ENCODE measurements around the gene ADAMTS6.

The ADAMTS6 gene

GRCh38 chr5:65418661-65419060 lies 63.1 kb downstream of the ADAMTS6 start:
- TF ChIP-seq CTCF (IDR thresholded peaks at IDR 0.05; ENCODE audit: insufficient read depth, low read length) (no peak), REST (IDR thresholded peaks at IDR 0.05; ENCODE audit: insufficient replicate concordance, low read depth) (no peak), GABPA (IDR thresholded peaks at IDR 0.05; ENCODE audit: low read depth) (no peak), POLR2AphosphoS5 (IDR thresholded peaks at IDR 0.05; ENCODE audit: low read depth) (no peak), SPI1 (IDR thresholded peaks at IDR 0.05; ENCODE audit: borderline replicate concordance, low read depth) (no peak)
- H3K27me3 ChIP-seq (ENCODE audit: insufficient read depth, poor library complexity, severe bottlenecking) = no peaks in the 10 kb centered on the region
- DNase-seq (ENCODE audit: low read depth in 1 of 2, low spot score in 1 of 2) = no peak
- no peak overlapping the region for H3K4me3 ChIP-seq (replicated peaks; ENCODE audit: insufficient read depth, low read length)
- no peak overlapping the region for H3K27ac ChIP-seq (replicated peaks)

GRCh38 chr5:65413822-65414221 lies 67.9 kb downstream of the ADAMTS6 start:
- no peaks in the 10 kb centered on the region for H3K27me3 ChIP-seq (ENCODE audit: insufficient read depth, poor library complexity, severe bottlenecking)
- H3K27ac ChIP-seq (replicated peaks) = no peak overlapping the region
- TF ChIP-seq CTCF (IDR thresholded peaks at IDR 0.05; ENCODE audit: insufficient read depth, low read length) = no peak
- TF ChIP-seq SPI1 (IDR thresholded peaks at IDR 0.05; ENCODE audit: borderline replicate concordance, low read depth) = no peak
- no peak for TF ChIP-seq GABPA (IDR thresholded peaks at IDR 0.05; ENCODE audit: low read depth)
- no peak for TF ChIP-seq POLR2AphosphoS5 (IDR thresholded peaks at IDR 0.05; ENCODE audit: low read depth)
- no peak for TF ChIP-seq REST (IDR thresholded peaks at IDR 0.05; ENCODE audit: insufficient replicate concordance, low read depth)
- DNase-seq (ENCODE audit: low read depth in 1 of 2, low spot score in 1 of 2) = no peak
- no peak overlapping the region for H3K4me3 ChIP-seq (replicated peaks; ENCODE audit: insufficient read depth, low read length)

- Histone ChIP-seq H3K27ac (replicated peaks) (no peak overlapping the region), H3K4me3 (replicated peaks; ENCODE audit: insufficient read depth, low read length) (no peak overlapping the region), H3K27me3 (ENCODE audit: insufficient read depth, poor library complexity, severe bottlenecking) (no peaks in the 10 kb centered on the region)
- no peak for DNase-seq (ENCODE audit: low read depth in 1 of 2, low spot score in 1 of 2)
- TF ChIP-seq SPI1 (IDR thresholded peaks at IDR 0.05; ENCODE audit: borderline replicate concordance, low read depth) = no peak
- TF ChIP-seq REST (IDR thresholded peaks at IDR 0.05; ENCODE audit: insufficient replicate concordance, low read depth) = no peak
- TF ChIP-seq GABPA (IDR thresholded peaks at IDR 0.05; ENCODE audit: low read depth) = no peak
- no peak for TF ChIP-seq POLR2AphosphoS5 (IDR thresholded peaks at IDR 0.05; ENCODE audit: low read depth)
- no peak for TF ChIP-seq CTCF (IDR thresholded peaks at IDR 0.05; ENCODE audit: insufficient read depth, low read length)
Measured at GRCh38 chr5:65412842-65413241, 68.9 kb downstream of the ADAMTS6 start.
